ENCODE results near the gene DOP1A.
"Not testable (repeated sequence)": the region's sequence is repeated elsewhere in the genome, so short reads cannot be mapped to it uniquely, and the experiment has no call there.

DOP1A gene

GRCh38 chr6:83155794-83156193, 88.3 kb downstream of the DOP1A start:
- DNase-seq (ENCODE audit: low spot score): no peak

GRCh38 chr6:83160167-83160566, 92.7 kb downstream of the DOP1A start:
- no peak for DNase-seq (ENCODE audit: low spot score)

GRCh38 chr6:83167726-83168278, 100.3 kb downstream of the DOP1A start:
- DNase-seq (ENCODE audit: low spot score): no peak

DNA sequence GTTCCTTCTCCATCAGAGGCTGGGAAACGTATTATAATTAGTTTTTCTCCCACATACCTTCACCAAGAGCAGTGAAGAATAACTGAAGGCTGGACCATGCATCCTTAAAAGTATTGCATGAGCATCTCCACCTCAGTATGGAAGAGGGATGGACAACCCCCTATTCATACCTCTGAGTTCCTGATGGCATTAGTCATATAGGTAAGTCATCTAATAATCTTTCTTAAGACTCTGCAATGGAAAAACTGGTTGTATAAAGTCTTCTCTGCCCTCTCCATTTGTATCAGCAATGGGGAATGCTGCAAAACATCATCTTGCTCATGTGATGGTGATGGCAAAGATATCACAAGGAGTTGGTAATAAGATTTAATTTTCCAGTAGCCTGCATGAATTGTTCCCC, 101.1 kb downstream of the DOP1A start:
- DNase-seq (ENCODE audit: low spot score): no peak

GRCh38 chr6:83169106-83169505, 101.6 kb downstream of the DOP1A start:
- no peak for DNase-seq (ENCODE audit: low spot score)

GRCh38 chr6:83169511-83169910, 102.0 kb downstream of the DOP1A start:
- DNase-seq (ENCODE audit: low spot score): no peak

- no peak for DNase-seq (ENCODE audit: low spot score)
These were observed 108.8 kb downstream of the DOP1A start for GRCh38 chr6:83176246-83176645.

- DNase-seq (ENCODE audit: low spot score): no peak
These were observed 113.0 kb downstream of the DOP1A start for GRCh38 chr6:83180426-83180950.

- no peak for DNase-seq (ENCODE audit: low spot score)
These were observed 114.6 kb downstream of the DOP1A start for GRCh38 chr6:83182114-83182513.

- DNase-seq (ENCODE audit: low spot score): peak; percentile 42
These were observed 115.8 kb downstream of the DOP1A start for GRCh38 chr6:83183082-83183828.

GRCh38 chr6:83185096-83185495, 117.6 kb downstream of the DOP1A start:
- DNase-seq (ENCODE audit: low spot score): no peak

GRCh38 chr6:83188501-83188900, 121.0 kb downstream of the DOP1A start:
- DNase-seq (ENCODE audit: low spot score): no peak

- no peak for DNase-seq (ENCODE audit: low spot score)
These were observed 123.2 kb downstream of the DOP1A start for GRCh38 chr6:83190626-83191025.

GRCh38 chr6:83191974-83192373, 124.5 kb downstream of the DOP1A start:
- not testable (repeated sequence) for DNase-seq (ENCODE audit: low spot score)

- peak; percentile 80 for DNase-seq (ENCODE audit: low spot score)
These were observed 125.0 kb downstream of the DOP1A start for GRCh38 chr6:83192456-83192855.

DNA sequence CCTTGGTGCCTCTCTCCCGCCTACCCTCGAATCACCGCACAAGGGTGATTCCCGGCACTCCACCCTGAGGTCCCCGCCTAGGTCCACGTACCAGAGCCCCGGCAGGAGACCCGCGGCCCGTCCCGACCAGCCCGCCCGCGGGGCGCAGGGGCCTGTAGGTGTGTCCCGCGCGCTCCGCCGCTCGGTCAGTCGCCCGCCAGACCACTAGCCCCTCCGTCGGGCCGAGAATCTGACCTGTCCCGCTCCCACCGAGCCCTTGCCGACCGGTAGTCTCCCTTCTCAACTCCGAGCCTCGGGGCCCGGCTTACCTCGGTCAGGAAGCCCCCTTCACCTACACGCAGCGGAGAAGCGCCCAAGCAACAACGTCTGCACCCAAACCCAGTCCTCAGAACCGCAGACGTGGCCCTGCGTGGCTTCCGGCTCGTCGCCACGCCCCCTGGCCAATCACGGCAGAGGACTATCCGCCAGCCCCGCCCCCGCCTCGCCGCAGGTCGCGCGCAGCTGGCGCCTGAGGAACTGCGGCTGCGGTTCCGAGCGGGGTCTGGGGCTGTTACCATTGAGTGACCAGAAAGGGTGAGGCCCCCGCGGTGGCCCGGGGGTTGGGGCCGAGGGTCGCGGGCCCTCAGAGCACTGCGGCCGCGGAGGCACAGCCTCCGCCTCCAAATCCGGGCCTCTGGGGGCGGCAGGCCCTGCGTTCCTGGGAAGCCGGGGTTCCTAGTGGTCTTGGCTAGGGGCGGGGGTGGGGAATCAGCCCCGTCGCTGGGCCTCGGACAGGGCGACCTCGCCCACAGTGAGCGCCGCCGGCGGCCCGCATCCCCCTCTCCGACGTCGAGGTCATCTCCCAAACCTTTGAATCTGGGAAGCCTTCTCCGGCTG, 125.6 kb downstream of the DOP1A start, which contains the start of the genes PGM3 and RWDD2A:
Gene PGM3 (minus strand): TSS at position 395 of the 876 bp plus-strand sequence. CDS start 2,253 bp downstream, outside the sequence.
Gene RWDD2A (plus strand): TSS at position 487 of the 876 bp plus-strand sequence. CDS start 1,095 bp downstream, outside the sequence.
- peak; percentile 87 for DNase-seq (ENCODE audit: low spot score)

- peak; percentile 37 for DNase-seq (ENCODE audit: low spot score)
These were observed 126.5 kb downstream of the DOP1A start for GRCh38 chr6:83193747-83194566.

DNA sequence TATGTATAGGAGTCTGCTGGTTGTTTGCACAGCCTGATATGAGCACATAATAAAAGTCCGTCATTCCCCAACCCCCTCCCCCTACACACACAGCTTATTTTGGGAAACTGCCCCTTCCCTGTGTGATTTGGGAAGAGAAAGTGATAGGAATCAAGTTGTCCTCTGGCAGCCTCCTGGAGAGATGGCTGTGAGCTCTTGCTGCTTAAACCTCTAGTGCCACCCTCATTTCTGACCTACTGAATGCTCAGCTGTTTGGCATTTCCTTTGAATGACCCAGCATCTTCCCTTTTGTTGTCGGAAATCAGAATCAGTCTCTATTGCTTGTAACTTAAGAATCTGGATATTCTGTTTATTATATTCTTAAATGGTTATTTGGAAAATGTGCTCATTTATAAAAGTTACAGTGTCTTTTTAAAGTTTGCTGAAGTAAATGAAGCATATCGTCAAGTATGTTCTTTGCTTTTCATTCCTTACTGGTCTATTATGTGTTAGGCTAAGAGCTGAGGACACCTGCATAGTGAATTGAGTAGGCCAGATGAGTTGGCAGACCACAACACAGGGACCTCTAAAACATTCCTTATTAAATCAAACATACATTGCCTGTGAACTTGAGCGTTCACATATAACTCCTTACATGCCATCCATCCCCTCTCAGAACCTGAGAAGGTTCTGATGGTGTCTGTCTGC, 131.2 kb downstream of the DOP1A start:
- DNase-seq (ENCODE audit: low spot score): no peak

DNA sequence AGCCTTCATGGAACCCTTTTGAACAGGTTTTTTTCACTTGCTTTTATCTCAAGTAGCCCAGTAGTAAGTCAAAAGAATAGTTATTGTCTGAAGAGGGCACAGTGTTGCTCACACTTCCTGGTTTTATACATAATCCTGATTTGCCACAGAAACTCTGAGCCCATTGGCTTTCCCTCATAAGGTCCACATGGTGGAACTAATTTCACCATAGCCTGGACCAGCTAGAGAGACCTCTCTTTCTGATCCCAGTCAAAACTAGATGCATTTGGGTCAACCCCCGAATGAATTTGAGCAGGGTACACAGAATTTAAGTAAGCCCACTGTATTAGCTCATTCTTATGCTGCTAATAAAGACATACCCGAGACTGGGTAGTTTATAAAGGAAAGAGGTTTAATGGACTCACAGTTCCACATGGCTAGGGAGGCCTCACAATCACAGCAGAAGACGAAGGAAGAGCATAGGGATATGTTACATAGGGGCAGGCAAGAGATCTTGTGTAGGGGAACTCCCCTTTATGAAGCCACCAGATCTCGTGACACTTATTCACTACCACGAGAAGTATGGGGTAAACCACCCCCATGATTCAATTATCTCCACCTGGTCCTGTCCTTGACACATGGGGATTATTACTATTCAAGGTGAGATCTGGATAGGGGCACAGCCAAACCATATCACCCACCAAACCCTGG, 131.8 kb downstream of the DOP1A start:
- no peak for DNase-seq (ENCODE audit: low spot score)

- DNase-seq (ENCODE audit: low spot score): peak; percentile 26
These were observed 132.4 kb downstream of the DOP1A start for GRCh38 chr6:83199863-83200225.

Data from RKO (cell line).